ENCODE data around the gene KCTD13.

DNA sequence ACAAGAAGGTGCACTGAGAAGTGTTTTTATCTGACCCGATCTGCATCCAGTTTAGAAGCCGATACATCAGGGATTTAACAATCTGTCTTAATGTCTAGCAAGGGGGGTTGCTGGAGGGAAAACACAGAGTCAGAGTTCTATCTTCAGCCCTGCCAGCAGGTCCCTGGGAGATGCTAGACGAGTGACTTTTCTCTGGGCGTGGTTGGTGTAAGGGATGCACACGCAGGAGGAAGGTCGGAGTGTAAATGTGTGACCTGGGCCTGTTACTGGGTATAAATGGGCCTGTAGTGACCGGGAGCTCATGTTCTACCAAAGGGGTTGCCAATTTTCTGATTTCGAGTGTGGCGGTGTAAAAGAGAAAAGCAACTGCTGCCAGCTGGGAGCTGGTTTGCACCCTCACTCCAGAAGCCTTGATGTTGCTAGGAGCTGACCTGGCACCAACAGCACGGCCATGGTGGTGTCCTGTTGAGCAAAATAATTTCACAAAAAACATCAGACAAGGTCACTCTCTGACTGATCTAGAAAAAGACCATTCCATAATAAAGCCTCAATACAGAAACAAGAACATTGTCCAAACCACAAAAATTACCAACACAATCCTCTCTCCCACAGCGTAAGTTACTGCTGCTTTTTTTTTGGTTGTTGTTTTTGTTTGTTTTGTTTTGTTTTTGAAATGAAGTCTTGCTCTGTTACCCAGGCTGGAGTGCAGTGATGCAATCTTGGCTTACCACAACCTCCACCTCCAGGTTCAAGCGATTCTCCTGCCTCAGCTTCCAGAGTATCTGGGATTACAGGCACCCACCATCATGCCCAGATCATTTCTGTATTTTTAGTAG lies 1.3 kb upstream of the KCTD13 start:
- TF ChIP-seq, protein P1, sequence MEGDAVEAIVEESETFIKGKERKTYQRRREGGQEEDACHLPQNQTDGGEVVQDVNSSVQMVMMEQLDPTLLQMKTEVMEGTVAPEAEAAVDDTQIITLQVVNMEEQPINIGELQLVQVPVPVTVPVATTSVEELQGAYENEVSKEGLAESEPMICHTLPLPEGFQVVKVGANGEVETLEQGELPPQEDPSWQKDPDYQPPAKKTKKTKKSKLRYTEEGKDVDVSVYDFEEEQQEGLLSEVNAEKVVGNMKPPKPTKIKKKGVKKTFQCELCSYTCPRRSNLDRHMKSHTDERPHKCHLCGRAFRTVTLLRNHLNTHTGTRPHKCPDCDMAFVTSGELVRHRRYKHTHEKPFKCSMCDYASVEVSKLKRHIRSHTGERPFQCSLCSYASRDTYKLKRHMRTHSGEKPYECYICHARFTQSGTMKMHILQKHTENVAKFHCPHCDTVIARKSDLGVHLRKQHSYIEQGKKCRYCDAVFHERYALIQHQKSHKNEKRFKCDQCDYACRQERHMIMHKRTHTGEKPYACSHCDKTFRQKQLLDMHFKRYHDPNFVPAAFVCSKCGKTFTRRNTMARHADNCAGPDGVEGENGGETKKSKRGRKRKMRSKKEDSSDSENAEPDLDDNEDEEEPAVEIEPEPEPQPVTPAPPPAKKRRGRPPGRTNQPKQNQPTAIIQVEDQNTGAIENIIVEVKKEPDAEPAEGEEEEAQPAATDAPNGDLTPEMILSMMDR (IDR thresholded peaks at IDR 0.05 in 2 of 3, conservative IDR thresholded peaks at IDR 0.05 in 1 of 3; ENCODE audit: borderline replicate concordance in 1 of 3, insufficient read depth in 1 of 3, low read depth in 2 of 3, low read length in 2 of 3), result no peak
- TF ChIP-seq ELF1 (IDR thresholded peaks at IDR 0.05; ENCODE audit: borderline replicate concordance, low read depth) (no peak), POLR2A (IDR thresholded peaks at IDR 0.05; ENCODE audit: borderline replicate concordance, extremely low read depth, insufficient read depth, insufficient read length) (no peak)

Measured in HCT116 (cell line).